ENCODE results near the gene FSTL5.

The FSTL5 gene

GRCh38 chr4:161555689-161556660, 607.8 kb downstream of the FSTL5 start:
- DNase-seq = no peak

- DNase-seq = no peak
Observed at GRCh38 chr4:161554372-161554990, 609.3 kb downstream of the FSTL5 start.

DNA sequence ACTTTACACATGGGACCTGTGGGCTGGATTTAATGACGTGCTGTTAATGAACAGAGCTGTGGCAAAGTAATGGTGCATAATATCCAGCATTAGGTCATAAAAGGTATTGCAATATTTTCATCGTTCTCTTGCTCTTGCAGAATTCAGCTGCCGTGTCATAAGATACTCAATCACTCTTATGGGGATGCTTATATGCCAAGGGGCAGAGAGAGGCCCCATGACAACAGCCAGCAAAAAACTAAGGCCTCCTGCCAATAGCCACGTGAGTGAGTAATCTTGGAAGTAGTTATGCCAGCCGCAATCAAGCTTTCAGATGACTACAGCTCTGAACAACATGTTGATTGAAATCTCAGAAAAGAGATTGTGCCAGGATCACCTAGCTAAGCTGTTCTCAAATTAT, 616.9 kb downstream of the FSTL5 start:
- no peak for DNase-seq

DNA sequence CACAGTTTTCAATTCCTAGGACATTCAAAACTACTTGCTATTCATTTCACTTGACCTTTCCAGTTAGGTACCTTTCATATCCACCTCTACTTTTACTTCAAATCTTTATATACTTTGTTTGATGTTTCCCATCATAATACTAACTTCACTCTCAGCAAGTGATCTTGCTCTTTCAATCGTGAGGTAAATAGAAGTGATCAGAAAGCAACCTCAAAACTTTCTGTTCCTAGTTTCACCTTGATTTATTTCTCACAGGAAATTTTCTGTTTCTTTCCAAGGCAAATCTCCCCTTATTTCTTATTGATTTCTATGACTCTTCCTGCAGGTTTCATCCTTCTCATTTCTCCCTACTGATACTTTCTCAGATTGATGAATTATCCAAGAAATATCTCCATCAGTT, 623.5 kb downstream of the FSTL5 start:
- DNase-seq = no peak

GRCh38 chr4:161538941-161539340, 624.9 kb downstream of the FSTL5 start:
- DNase-seq = no peak

DNA sequence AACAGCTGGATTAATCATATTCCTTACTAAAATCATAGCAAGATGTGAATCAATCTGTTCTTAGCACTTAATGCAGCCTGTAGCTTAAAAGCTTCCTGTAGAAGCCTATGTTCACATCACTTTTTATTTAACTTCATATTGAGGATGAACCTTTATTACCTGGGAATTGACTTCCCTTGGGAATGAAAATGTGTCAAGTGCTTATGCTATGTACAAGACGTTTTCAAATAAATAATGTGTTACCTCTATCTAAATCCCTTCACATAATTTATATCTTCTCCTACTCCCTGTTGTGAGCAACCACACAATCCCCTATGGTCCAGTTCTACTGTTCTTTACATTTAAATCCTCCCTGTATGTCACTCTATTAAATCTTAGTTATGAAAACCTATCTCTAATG, 633.1 kb downstream of the FSTL5 start:
- DNase-seq = no peak

GRCh38 chr4:161525121-161525520, 638.7 kb downstream of the FSTL5 start:
- no peak for DNase-seq

DNA sequence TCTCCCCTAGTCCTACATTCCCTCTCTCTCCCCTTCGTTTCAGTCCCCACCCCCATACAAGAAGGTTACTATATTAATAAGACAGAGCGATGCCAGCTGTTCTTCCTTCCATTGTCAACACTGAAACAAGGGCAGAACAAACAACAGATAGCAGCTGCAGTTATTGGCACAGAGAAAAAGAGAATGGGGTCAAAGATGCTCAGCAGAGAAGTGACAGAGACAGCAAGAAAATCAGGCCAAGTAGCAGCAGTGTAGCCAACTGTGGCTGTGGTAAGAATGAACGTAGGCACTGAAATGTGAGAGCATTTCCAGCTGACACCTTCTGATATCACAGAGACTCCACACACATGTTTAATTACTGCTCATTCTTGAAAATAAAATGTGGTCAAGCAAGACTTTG, 641.8 kb downstream of the FSTL5 start:
- DNase-seq = no peak

- no peak for DNase-seq
Observed at GRCh38 chr4:161519611-161520010, 644.2 kb downstream of the FSTL5 start.

- DNase-seq = no peak
Observed at GRCh38 chr4:161517941-161518340, 645.9 kb downstream of the FSTL5 start.

DNA sequence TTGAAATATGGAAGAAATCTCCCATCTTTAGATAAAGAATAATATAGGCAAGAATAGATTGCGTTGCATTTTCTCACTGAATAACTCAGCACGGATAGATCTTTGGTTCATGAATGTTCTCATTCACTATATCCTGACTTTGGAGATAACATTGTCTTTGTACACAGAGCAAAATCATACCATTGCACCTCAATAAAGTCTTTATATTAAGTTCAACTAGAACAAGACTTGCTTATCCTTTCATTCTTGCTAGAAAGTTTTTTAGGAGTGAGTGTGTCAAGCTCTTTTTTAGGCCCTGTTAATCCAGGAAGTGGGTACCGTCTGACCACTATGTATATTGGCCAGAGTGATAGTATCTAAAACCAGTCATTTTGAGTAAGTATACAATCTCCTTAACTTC, 658.7 kb downstream of the FSTL5 start:
- DNase-seq = no peak

- DNase-seq = no peak
Observed at GRCh38 chr4:161498155-161498554, 665.6 kb downstream of the FSTL5 start.

DNA sequence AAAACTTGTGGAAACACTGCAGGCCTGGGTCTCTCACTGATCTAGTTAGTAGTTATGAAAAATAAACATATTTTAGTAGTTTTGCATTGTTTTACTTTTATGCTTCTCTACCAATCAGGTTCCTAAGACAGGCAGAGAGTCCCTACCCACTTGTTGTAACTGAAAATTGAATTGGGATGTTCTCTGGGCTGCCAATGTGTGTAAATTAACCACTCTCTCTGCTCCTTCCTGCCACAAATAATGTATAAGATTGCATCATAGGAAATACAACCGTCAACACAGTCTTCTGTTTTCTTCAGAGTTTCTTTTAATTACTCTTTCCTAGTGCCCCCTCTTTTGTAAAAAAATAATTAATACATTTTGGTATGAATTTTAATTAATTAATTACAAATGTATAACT, 677.3 kb downstream of the FSTL5 start:
- DNase-seq = no peak

DNA sequence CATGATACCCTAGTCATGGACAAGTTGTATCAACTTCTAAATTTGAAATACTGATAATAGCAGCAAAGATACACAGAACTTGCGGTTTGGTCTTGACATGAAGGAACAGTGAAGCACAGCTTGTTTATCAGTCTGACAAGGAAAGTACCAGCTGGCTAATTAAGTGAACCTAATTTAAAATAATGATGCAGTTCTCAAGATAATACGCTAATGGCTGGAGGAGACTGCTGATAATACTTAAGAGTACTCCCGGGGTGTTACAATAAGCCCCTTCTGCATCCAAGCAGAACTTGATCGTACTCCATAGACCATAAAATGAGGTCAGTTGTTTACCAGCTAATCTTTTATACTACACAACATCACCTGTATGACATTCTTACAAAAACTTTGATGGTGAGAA, 697.5 kb downstream of the FSTL5 start:
- no peak for DNase-seq

GRCh38 chr4:161463436-161463835, 700.4 kb downstream of the FSTL5 start:
- DNase-seq = no peak

- DNase-seq = no peak
Observed at GRCh38 chr4:161457906-161458305, 705.9 kb downstream of the FSTL5 start.

DNA sequence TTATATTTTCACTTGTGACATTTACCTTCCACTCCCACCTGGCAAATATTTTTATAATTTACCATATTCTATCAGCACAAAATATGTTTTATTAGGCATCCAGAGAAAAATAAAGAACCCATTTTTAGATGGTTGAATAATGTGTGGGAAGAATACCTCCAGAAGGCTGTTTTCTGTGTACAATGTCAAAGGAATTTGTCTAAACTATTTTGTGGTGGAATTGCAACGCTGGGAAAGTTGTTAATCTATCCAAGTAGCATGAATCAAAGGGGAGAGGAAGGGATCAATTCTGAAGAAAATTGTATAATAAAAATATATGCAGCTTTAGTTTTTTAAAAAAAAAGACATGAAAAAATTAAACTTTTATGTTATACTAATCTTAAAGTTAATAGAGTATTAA, 706.5 kb downstream of the FSTL5 start:
- no peak for DNase-seq

DNA sequence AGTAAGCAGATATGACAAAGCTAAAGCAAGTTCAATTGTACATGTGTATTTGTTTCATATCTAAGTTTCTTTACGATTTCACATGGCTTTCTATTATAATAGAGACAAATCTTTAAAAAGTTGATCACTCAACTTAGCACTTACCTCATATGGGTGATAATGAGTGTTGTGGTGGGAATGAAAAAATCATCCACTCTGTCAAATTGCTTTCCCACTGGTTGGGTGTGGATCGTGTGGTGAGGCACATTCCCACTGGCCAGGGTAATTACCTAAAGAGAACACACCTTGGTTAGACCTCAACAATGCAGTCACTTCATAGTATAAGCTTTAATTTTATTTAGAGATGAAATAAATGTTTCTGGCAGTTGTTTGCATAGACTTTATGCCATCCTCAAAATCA, 708.9 kb downstream of the FSTL5 start:
- DNase-seq = no peak

DNA sequence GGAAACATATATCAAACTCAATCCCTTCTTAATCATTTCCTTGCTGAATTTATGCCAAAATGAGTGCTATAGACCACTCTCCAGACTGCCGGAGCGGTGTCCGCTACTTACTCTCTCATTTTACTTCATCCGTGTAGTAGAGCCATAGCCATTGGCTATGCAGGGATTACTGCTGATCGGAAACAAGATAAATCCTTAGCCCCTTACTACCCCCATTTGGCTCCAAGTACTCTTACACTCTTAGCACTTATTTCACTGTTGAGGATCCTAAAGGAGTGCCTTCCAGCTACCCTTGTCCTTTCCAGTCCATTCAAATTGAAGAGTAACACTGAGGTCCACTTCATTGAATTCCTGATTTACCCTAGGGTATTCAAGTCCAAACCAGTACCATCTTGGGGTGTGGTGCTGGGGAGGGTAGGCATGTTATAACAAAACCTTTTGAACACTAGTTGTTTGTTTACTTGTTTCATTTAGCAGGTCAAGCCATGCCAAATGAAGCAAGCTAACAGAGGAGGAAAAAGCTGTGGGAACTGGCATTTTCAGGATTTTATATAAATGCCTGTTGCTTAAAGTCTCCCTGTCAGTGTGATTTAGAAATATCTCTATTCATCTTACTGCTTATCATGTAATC, 715.1 kb downstream of the FSTL5 start:
- DNase-seq = no peak

DNA sequence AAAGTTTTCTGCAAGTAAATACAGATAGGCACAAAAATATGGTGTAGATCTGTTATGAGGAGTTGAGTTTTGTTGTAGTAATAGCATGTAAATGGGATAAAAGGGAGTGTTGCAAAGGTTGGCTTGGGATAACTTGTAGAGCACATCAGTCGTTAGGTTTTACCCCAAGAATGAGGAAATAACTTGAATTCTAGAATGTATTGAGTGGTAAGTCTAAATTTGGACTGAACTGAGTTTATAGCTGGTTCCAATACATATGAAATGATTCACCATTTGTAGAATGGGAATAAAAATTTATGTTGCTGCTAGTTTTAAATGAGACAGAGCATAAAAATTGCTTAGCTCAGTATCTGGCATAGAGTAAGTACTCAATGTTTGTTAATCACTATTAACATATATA, 719.2 kb downstream of the FSTL5 start:
- no peak for DNase-seq

DNA sequence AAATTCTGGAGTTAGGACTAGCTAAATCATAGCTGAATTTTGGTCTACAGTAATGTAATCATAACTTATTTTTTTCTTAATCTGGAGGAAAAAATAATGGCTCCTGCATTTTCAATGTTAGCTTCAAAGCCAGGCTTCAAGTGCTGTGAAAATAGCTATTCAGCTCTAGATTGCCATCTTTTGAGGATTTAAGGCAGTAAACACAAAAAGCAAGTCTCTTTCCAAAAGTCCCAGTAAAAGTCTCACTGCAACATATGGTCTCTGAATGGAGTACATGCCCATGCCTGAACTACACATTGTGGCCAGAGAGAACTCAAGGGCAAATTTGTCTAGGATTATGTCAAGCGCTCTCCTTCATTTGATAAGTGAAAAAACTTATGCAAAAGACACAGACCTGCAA, 720.9 kb downstream of the FSTL5 start:
- no peak for DNase-seq

GRCh38 chr4:161438096-161438495, 725.7 kb downstream of the FSTL5 start:
- no peak for DNase-seq

- DNase-seq = no peak
Observed at GRCh38 chr4:161428180-161428965, 735.4 kb downstream of the FSTL5 start.
